Right atrium auricular region (tissue), 2 donors: ENCODE results near the gene HBG2. TPM values are rescaled to one million over a fixed set of nuclear protein-coding genes. Genes with fewer than 3 reads are reported as not detected.

ENCODE experiments used
- DNase-seq: peaks from one replicate; pipeline ENCODE4 v3.0.0-alpha.2; 2019; ENCODE audit warnings: low spot score
- H3K27ac ChIP-seq, 2 donors: fragments of 200-600 bp; sonication (generic); 1 replicate in 1 of 2; 2 replicates in 1 of 2; pipeline ENCODE4 v1.5.1; 2016 to 2019
- H3K27me3 ChIP-seq, 2 donors: fragments of 200-600 bp; sonication (generic); one replicate each; pipeline versions ENCODE4 v1.5.1 to v1.6.0; 2017 to 2019
- H3K36me3 ChIP-seq: fragments of 200-600 bp; sonication (generic); one replicate; pipeline ENCODE4 v1.5.1; 2016
- H3K4me1 ChIP-seq, 2 donors: fragments of 200-600 bp; sonication (generic); one replicate each; pipeline versions ENCODE4 v1.5.1 to v1.6.0; 2017 to 2019
- H3K4me3 ChIP-seq, 2 donors: fragments of 200-600 bp; sonication (generic); 1 replicate in 1 of 2; 2 replicates in 1 of 2; pipeline ENCODE4 v1.5.1; 2017 to 2019; ENCODE audit warnings: mild to moderate bottlenecking in 1 of 2, moderate library complexity in 1 of 2
- H3K9me3 ChIP-seq, 2 donors: fragments of 200-600 bp; sonication (generic); one replicate each; pipeline ENCODE4 v1.5.1; 2019
- CTCF ChIP-seq, 2 donors: fragments of 200-600 bp; sonication (generic); IDR thresholded peaks; one replicate each; pipeline ENCODE4 v1.5.1; 2019; ENCODE audit warnings: antibody characterized with exemption in 2 of 2
- total RNA-seq, 2 donors: library from RNA; depleted of rRNA; stranded (reverse); fragments of >200 nt; gene quantifications; one replicate each; pipeline ENCODE4 v1.1.0, GENCODE V29; 2016

HBG2 gene
- total RNA-seq, 2 donors from 2014 or later = 0.90 TPM; not detected in 1

GRCh38 chr11:5288906-5289550 lies 34.4 kb upstream of the HBG2 start:
- TF ChIP-seq CTCF (IDR thresholded peaks at IDR 0.05) = no peak
- no peaks in the 10 kb centered on the region for H3K9me3 ChIP-seq
- H3K4me1 ChIP-seq = no peaks in the 10 kb centered on the region
- H3K36me3 ChIP-seq = no peaks in the 10 kb centered on the region
- no peak overlapping the region for H3K4me3 ChIP-seq
- no peak for DNase-seq
- no peak overlapping the region for H3K27ac ChIP-seq
- no peaks in the 10 kb centered on the region for H3K27me3 ChIP-seq

- DNase-seq = no peak
- Histone ChIP-seq H3K36me3 (no peaks in the 10 kb centered on the region), H3K4me1 (no peaks in the 10 kb centered on the region), H3K27ac (no peak overlapping the region), H3K4me3 (no peak overlapping the region), H3K27me3 (no peaks in the 10 kb centered on the region), H3K9me3 (no peaks in the 10 kb centered on the region)
- no peak for TF ChIP-seq CTCF (IDR thresholded peaks at IDR 0.05)
Measured at GRCh38 chr11:5288108-5288905, 33.7 kb upstream of the HBG2 start.

- no peak for DNase-seq
- Histone ChIP-seq H3K36me3 (no peaks in the 10 kb centered on the region), H3K9me3 (no peaks in the 10 kb centered on the region), H3K27ac (no peak overlapping the region), H3K4me1 (no peaks in the 10 kb centered on the region), H3K27me3 (no peaks in the 10 kb centered on the region), H3K4me3 (no peak overlapping the region)
- TF ChIP-seq CTCF (IDR thresholded peaks at IDR 0.05) = no peak
Measured at GRCh38 chr11:5286901-5287300, 32.3 kb upstream of the HBG2 start.

- H3K27ac ChIP-seq = no peak overlapping the region
- no peak for DNase-seq
- H3K36me3 ChIP-seq = no peaks in the 10 kb centered on the region
- no peaks in the 10 kb centered on the region for H3K27me3 ChIP-seq
- no peak overlapping the region for H3K4me3 ChIP-seq
- no peaks in the 10 kb centered on the region for H3K9me3 ChIP-seq
- TF ChIP-seq CTCF (IDR thresholded peaks at IDR 0.05) = no peak
- H3K4me1 ChIP-seq = no peaks in the 10 kb centered on the region
Measured at GRCh38 chr11:5286351-5286750, 31.8 kb upstream of the HBG2 start.

- no peak for TF ChIP-seq CTCF (IDR thresholded peaks at IDR 0.05)
- no peaks in the 10 kb centered on the region for H3K9me3 ChIP-seq
- H3K4me3 ChIP-seq = no peak overlapping the region
Measured at GRCh38 chr11:5285703-5286340, 31.2 kb upstream of the HBG2 start.

More at GRCh38 chr11:5285703-5286340, 31.2 kb upstream of the HBG2 start:
- H3K4me1 ChIP-seq = no peaks in the 10 kb centered on the region
- H3K27ac ChIP-seq = no peak overlapping the region
- no peak for DNase-seq
- H3K27me3 ChIP-seq = no peaks in the 10 kb centered on the region
- H3K36me3 ChIP-seq = no peaks in the 10 kb centered on the region
